GM12864 (cell line): Measurements from ENCODE around the gene ERICH3.
A peak's percentile ranks its signal among the peaks of the same experiment; 100 is the strongest.
"Not testable (repeated sequence)": the region's sequence is repeated elsewhere in the genome, so short reads cannot be mapped to it uniquely, and the experiment has no call there.

Experiments used
- DNase-seq: peaks from one replicate; pipeline ENCODE4 v3.0.0-alpha.2; 2011; ENCODE audit warnings: low read depth
- H3K4me3 ChIP-seq: 2 replicates; pipeline ENCODE4 v1.5.1; 2011; ENCODE audit warnings: mild to moderate bottlenecking, low read depth, low read length, control low read depth
- CTCF ChIP-seq: IDR thresholded peaks from 2 replicates; pipeline ENCODE4 v1.5.1; 2011; ENCODE audit warnings: low read depth, mild to moderate bottlenecking, moderate library complexity, low read length, control low read depth, inconsistent platforms; ENCODE audit errors: missing control alignments

The ERICH3 gene

GRCh38 chr1:74681001-74681400 lies 7.4 kb upstream of the ERICH3 start:
- TF ChIP-seq CTCF: no peak
- H3K4me3 ChIP-seq: no peak overlapping the region
- DNase-seq: no peak

GRCh38 chr1:74679811-74680210 lies 6.2 kb upstream of the ERICH3 start:
- no peak overlapping the region for H3K4me3 ChIP-seq
- no peak for DNase-seq
- TF ChIP-seq CTCF: no peak

- TF ChIP-seq CTCF: no peak
- no peak overlapping the region for H3K4me3 ChIP-seq
- no peak for DNase-seq
Measured at GRCh38 chr1:74677926-74678325, 4.3 kb upstream of the ERICH3 start.

GRCh38 chr1:74674278-74675048 lies 871 bp upstream of the ERICH3 start:
- DNase-seq: no peak
- no peak overlapping the region for H3K4me3 ChIP-seq
- peak; percentile 16 for TF ChIP-seq CTCF

- H3K4me3 ChIP-seq, DNase-seq: not testable (repeated sequence)
Measured at GRCh38 chr1:74670866-74671265, 2.7 kb downstream of the ERICH3 start.

GRCh38 chr1:74654708-74655107 lies 18.9 kb downstream of the ERICH3 start:
- DNase-seq: no peak
- TF ChIP-seq CTCF: no peak

GRCh38 chr1:74652711-74653139 lies 20.9 kb downstream of the ERICH3 start:
- peak; percentile 53 for DNase-seq
- TF ChIP-seq CTCF: no peak
- H3K4me3 ChIP-seq: no peak overlapping the region

More at GRCh38 chr1:74654708-74655107, 18.9 kb downstream of the ERICH3 start:
- H3K4me3 ChIP-seq: no peak overlapping the region
